Activated T-helper 1 cell treated with anti-CD3 and anti-CD28 coated beads, Interleukin-12 subunit alpha, Interleukin-12 subunit beta, Interleukin-2, Interleukin-4 antibody, amounts not matched to agents 30 ng/mL and 10 ng/mL and 1 ng/mL, durations not matched to agents 14 hours and 24 hours and 36 hours (primary cell): Measurements from ENCODE around the gene OSGEPL1. TPM values are rescaled to one million over a fixed set of nuclear protein-coding genes. Genes with fewer than 3 reads are reported as not detected.
"Not testable (repeated sequence)": the region's sequence is repeated elsewhere in the genome, so short reads cannot be mapped to it uniquely, and the experiment has no call there.

Experiments used
- DNase-seq: peaks from one replicate; pipeline ENCODE4 v3.0.0; 2021; ENCODE audit warnings: low spot score
- H3K27ac Mint-ChIP-seq: one replicate; pipeline ENCODE4 v1.8.0; 2021; ENCODE audit warnings: mild to moderate bottlenecking, mixed read lengths
- H3K27me3 Mint-ChIP-seq: one replicate; pipeline ENCODE4 v1.8.0; 2022; ENCODE audit warnings: mild to moderate bottlenecking, moderate library complexity, mixed read lengths; ENCODE audit not compliant: insufficient read depth
- H3K36me3 Mint-ChIP-seq: one replicate; pipeline ENCODE4 v1.8.0; 2021; ENCODE audit warnings: low read depth, mixed read lengths
- H3K4me1 Mint-ChIP-seq: one replicate; pipeline ENCODE4 v1.8.0; 2021; ENCODE audit warnings: low read depth, mixed read lengths
- H3K4me3 Mint-ChIP-seq: one replicate; pipeline ENCODE4 v1.8.0; 2021; ENCODE audit warnings: mild to moderate bottlenecking, moderate library complexity, mixed read lengths
- H3K9me3 Mint-ChIP-seq: one replicate; pipeline ENCODE4 v1.8.0; 2021; ENCODE audit warnings: mixed read lengths
- intact Hi-C: fragments of 100-400 bp; cut with micrococcal nuclease; formaldehyde crosslinking; loops from one replicate; pipeline ENCODE4 v1.15.1; 2024
- total RNA-seq: library from RNA; stranded (reverse); gene quantifications from 2 replicates; pipeline ENCODE4 v1.2.3, GENCODE V29; 2022

The OSGEPL1 gene
- total RNA-seq, 1 donor from 2014 or later, result 8.3 TPM

DNA sequence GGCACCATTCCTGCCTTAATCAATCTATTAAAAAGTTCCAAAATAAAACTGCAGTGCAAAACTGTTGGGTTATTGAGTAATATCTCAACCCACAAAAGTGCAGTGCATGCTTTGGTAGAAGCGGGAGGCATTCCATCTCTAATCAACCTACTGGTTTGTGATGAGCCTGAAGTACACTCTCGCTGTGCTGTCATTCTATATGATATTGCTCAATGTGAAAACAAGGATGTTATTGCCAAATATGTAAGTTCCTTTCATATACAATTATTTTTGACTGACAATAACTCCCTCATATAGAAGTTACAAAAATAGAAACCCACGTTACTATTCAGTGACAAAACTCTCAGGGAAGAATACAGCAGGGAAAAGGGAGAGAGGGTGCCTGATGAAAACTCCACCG lies 43.0 kb downstream of the OSGEPL1 start:
- Mint-ChIP-seq H3K4me3 (no peak overlapping the region), H3K9me3 (peaks cover 14% of the 10 kb centered on the region), H3K27ac (no peak overlapping the region), H3K27me3 (no peaks in the 10 kb centered on the region), H3K4me1 (peaks cover 4% of the 10 kb centered on the region), H3K36me3 (no peaks in the 10 kb centered on the region)
- no peak for DNase-seq
- intact Hi-C loops, result no loop called here

DNA sequence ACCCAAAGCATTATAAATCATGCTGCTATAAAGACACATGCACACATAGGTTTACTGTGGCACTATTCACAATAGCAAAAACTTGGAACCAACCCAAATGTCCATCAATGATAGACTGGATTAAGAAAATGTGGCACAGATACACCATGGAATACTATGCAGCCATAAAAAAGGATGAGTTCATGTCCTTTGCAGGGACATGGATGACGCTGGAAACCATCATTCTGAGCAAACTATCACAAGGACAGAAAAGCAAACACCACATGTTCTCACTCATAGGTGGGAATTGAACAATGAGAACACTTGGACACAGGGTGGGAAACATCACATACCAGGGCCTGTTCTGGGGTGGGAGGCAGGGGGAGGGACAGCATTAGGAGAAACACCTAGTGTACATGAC lies 45.0 kb downstream of the OSGEPL1 start:
- H3K4me3 Mint-ChIP-seq, H3K27ac Mint-ChIP-seq, intact Hi-C loops, DNase-seq, H3K27me3 Mint-ChIP-seq, H3K36me3 Mint-ChIP-seq, H3K4me1 Mint-ChIP-seq: not testable (repeated sequence)
- H3K9me3 Mint-ChIP-seq, result peaks cover 14% of the 10 kb centered on the region

DNA sequence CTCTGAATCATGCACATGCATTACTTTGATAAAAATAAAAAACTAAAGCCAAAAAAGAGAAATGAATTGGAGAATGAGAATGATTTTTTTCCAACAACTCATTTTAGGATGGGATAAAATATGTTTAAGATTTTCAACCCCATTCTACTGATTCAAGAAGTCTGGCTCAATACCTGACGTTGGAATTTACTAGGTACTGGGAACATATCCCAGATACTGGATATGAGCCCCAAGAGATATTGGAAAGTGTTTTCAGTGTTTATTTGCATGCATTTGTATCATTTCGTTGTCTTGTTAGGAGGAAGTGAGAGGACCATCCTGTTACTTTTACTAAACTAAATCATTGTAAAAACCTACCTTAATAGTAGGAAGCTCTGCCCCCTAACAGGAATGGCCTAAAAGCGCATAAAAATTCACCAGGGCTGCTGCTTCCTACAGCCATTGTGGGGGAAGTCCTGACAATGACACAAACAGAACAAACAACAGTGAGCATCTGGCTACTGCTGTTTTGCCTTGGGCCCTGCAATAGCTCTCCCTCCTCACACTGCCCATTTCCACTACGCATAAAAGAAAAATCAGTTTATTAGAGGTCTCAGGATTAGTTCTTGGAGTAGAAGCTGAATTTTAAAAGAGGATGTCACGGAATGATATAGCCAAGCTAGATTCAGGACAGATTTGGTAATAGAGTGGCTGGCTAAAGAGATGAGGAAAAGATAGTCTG lies 52.9 kb downstream of the OSGEPL1 start:
- no peaks in the 10 kb centered on the region for H3K27me3 Mint-ChIP-seq

DNA sequence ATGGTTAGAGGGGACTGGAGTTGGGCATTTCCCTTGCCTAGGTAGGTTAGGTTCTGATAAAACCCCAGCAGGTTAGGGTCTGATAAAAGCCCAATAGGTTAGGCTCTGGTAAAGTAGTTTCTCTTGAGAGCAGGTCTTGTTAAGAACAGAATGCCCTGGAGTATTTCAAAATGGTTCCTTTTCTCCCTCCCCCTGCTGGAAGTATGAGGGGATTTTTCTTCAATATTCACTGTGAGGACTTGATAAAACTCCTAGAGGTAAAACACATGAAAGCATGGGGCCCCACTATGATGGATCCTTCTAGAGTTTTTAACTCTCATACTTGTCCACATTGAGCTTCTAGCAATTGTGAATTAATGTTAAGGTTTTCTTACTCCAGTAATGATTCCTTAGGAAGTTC lies 60.5 kb downstream of the OSGEPL1 start:
- H3K27ac Mint-ChIP-seq, result no peak overlapping the region
- no peak overlapping the region for H3K4me3 Mint-ChIP-seq
- H3K27me3 Mint-ChIP-seq, result no peaks in the 10 kb centered on the region
- H3K4me1 Mint-ChIP-seq, result no peaks in the 10 kb centered on the region
- no peak for DNase-seq
- intact Hi-C loops, result no loop called here
- no peaks in the 10 kb centered on the region for H3K9me3 Mint-ChIP-seq
- no peaks in the 10 kb centered on the region for H3K36me3 Mint-ChIP-seq

More for the DNA sequence above, 52.9 kb downstream of the OSGEPL1 start:
- intact Hi-C loops, result no loop called here
- Mint-ChIP-seq H3K36me3 (no peaks in the 10 kb centered on the region), H3K4me3 (no peak overlapping the region), H3K4me1 (no peaks in the 10 kb centered on the region), H3K9me3 (no peaks in the 10 kb centered on the region), H3K27ac (no peak overlapping the region)
- DNase-seq, result no peak

DNA sequence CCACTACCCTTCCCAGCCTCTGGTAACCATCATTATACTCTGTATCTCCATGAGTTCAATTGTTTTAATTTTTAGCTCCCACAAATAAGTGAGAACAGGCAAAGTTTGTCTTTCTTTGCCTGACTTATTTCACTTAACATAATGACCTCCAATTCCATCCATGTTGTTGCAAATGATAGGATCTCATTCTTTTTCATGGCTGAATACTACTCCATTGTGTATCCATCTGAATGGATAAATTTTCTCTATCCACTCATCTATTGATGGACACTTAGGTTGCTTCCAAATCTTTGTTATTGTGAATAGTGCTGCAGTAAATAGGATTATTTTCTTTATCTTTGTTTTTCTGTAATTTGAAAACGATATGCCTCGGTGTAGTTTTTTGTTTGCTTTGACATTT lies 61.9 kb downstream of the OSGEPL1 start:
- H3K4me1 Mint-ChIP-seq, result no peaks in the 10 kb centered on the region
- no peak overlapping the region for H3K4me3 Mint-ChIP-seq
- no peaks in the 10 kb centered on the region for H3K9me3 Mint-ChIP-seq
- H3K27ac Mint-ChIP-seq, result no peak overlapping the region
- intact Hi-C loops, result no loop called here
- H3K27me3 Mint-ChIP-seq, result no peaks in the 10 kb centered on the region
- no peaks in the 10 kb centered on the region for H3K36me3 Mint-ChIP-seq
- no peak for DNase-seq

DNA sequence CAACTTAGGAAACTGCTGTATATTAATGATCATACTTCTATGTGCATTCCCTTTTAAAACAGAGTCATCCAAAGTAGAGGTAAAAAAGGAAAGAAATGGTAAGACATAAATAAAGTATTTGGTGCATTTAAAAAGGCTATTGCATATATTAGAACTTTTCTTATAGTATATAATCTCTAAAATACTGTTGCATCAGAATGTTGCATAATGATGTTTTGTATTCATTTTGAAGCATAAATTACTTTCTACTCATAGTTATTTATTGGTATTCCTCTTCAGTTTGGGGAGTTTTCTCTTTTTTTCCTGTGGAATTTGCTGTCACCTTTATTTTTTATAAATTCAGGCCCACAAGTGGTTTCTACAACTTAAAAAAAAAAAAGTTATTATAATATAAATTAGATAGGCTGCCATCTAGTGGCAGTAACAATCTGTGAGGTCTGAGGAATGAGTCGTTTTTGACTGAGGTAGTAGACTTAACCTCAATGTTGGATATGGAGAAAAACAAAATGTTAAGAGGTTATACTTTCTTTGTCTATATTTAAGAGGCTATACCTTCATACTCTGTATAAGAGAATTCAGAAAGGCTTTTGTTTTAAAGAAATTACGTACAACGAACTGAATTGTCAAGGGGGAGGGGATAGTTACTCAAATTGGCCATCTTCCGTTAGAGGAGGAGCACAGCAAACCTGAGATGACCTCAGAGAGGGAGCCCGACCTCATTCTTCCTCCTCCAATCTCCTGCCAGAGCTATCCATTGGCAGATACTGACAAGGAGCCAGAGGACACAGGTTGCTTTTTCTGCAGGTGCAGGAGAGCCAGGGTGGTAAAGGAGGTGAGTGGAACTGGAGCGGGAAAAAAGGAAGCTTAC lies 64.3 kb downstream of the OSGEPL1 start:
- intact Hi-C loops, result loop anchor here (1.0 kb wide), 2 partner anchors 24 to 37 kb away; partner anchors contain the start of genes ANKAR and ASNSD1
- peak; percentile 6 for DNase-seq
- Mint-ChIP-seq H3K27ac (no peak overlapping the region), H3K36me3 (no peaks in the 10 kb centered on the region), H3K9me3 (no peaks in the 10 kb centered on the region), H3K4me1 (no peaks in the 10 kb centered on the region), H3K27me3 (no peaks in the 10 kb centered on the region), H3K4me3 (no peak overlapping the region)

Other genes with a start within 250 kb of the OSGEPL1 start
- gene SLC40A1, start 182.0 kb downstream of the OSGEPL1 start, total RNA-seq, result 0.86 and 1.2 TPM in 2 replicates
- 58.4 and 61.2 TPM in 2 replicates for gene ASNSD1, start 101.3 kb downstream of the OSGEPL1 start, total RNA-seq
- 4.2 and 5.8 TPM in 2 replicates for gene ANKAR, start 88.1 kb downstream of the OSGEPL1 start, total RNA-seq
- gene ORMDL1, start 21.5 kb upstream of the OSGEPL1 start, total RNA-seq, result 78.7 and 80.1 TPM in 2 replicates
- gene PMS1, start 21.7 kb upstream of the OSGEPL1 start, total RNA-seq, result 54.4 and 55.9 TPM in 2 replicates